GM21381 (cell line): Measurements from ENCODE around the gene HSBP1L1.
"Not testable (repeated sequence)": the region's sequence is repeated elsewhere in the genome, so short reads cannot be mapped to it uniquely, and the experiment has no call there.

Experiments
- ATAC-seq: cut with Tn5 transposase; IDR thresholded peaks from one replicate; pipeline ENCODE4 v1.9.1; 2021; ENCODE audit warnings: mild to moderate bottlenecking, moderate library complexity; ENCODE audit not compliant: unreplicated experiment

HSBP1L1 gene

GRCh38 chr18:79982736-79983135 lies 18.3 kb downstream of the HSBP1L1 start:
- no peak for ATAC-seq

- ATAC-seq = no peak
These were observed 18.8 kb downstream of the HSBP1L1 start for GRCh38 chr18:79983253-79983652.

GRCh38 chr18:79983793-79984192 lies 19.4 kb downstream of the HSBP1L1 start:
- ATAC-seq = no peak

- ATAC-seq = no peak
These were observed 20.7 kb downstream of the HSBP1L1 start for GRCh38 chr18:79985172-79985571.

GRCh38 chr18:79986726-79987125 lies 22.3 kb downstream of the HSBP1L1 start:
- no peak for ATAC-seq

- no peak for ATAC-seq
These were observed 23.1 kb downstream of the HSBP1L1 start for GRCh38 chr18:79987566-79987965.

GRCh38 chr18:79988071-79988450 lies 23.6 kb downstream of the HSBP1L1 start:
- ATAC-seq = peak; percentile 60

GRCh38 chr18:79988451-79989194 lies 24.2 kb downstream of the HSBP1L1 start, which contains the start of gene TXNL4A:
Gene TXNL4A (minus strand): TSS chr18:79988563. CDS start chr18:79988392, 171 bp downstream.
- ATAC-seq = peak; percentile 98

GRCh38 chr18:79989195-79989497 lies 24.7 kb downstream of the HSBP1L1 start:
- no peak for ATAC-seq

GRCh38 chr18:79991494-79991893 lies 27.1 kb downstream of the HSBP1L1 start:
- no peak for ATAC-seq

- not testable (repeated sequence) for ATAC-seq
These were observed 35.3 kb downstream of the HSBP1L1 start for GRCh38 chr18:79999701-80000100.

- no peak for ATAC-seq
These were observed 36.4 kb downstream of the HSBP1L1 start for GRCh38 chr18:80000877-80001276.

GRCh38 chr18:80002468-80002867 lies 38.0 kb downstream of the HSBP1L1 start:
- ATAC-seq = no peak

GRCh38 chr18:80004600-80005342 lies 40.3 kb downstream of the HSBP1L1 start:
- ATAC-seq = no peak

GRCh38 chr18:80006724-80007123 lies 42.3 kb downstream of the HSBP1L1 start:
- ATAC-seq = no peak

GRCh38 chr18:80009661-80010550 lies 45.5 kb downstream of the HSBP1L1 start:
- ATAC-seq = no peak

- no peak for ATAC-seq
These were observed 46.1 kb downstream of the HSBP1L1 start for GRCh38 chr18:80010551-80010906.

GRCh38 chr18:80011496-80012137 lies 47.2 kb downstream of the HSBP1L1 start:
- ATAC-seq = not testable (repeated sequence)

GRCh38 chr18:80012714-80013113 lies 48.3 kb downstream of the HSBP1L1 start:
- ATAC-seq = no peak
